ENCODE results near the gene CUBN.

DNA sequence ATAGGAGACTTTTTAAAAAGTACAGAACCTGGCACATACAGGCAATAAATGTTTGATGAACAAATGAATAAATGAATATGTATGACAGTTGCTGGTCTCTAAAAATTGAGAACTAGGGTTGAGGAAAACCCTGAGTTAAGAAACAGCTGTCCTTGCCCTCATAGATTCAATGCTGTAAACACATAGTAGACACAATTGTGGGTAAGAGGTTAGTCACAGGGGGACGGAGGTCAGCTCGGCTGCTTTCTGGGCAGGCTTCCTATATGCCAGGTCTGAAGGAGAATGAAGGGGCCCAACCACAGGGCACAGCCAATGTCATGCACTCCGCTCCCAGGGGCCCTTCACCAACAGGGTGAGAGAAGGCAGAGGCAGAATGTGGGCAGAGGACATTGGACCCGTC lies 169.1 kb downstream of the CUBN start:
- TF ChIP-seq MAFK (conservative IDR thresholded peaks at IDR 0.05 in 1 of 2, IDR thresholded peaks at IDR 0.05 in 1 of 2; ENCODE audit: low read length in 2 of 2): no peak
- TF ChIP-seq, protein P1, sequence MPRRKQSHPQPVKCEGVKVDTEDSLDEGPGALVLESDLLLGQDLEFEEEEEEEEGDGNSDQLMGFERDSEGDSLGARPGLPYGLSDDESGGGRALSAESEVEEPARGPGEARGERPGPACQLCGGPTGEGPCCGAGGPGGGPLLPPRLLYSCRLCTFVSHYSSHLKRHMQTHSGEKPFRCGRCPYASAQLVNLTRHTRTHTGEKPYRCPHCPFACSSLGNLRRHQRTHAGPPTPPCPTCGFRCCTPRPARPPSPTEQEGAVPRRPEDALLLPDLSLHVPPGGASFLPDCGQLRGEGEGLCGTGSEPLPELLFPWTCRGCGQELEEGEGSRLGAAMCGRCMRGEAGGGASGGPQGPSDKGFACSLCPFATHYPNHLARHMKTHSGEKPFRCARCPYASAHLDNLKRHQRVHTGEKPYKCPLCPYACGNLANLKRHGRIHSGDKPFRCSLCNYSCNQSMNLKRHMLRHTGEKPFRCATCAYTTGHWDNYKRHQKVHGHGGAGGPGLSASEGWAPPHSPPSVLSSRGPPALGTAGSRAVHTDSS (CRISPR knock-in tag; conservative IDR thresholded peaks at IDR 0.05): no peak
